HG02884 (cell line): ENCODE results near the gene CLPTM1L.
"Not testable (repeated sequence)": the region's sequence is repeated elsewhere in the genome, so short reads cannot be mapped to it uniquely, and the experiment has no call there.

Experiments used
- ATAC-seq: cut with Tn5 transposase; IDR thresholded peaks from one replicate; pipeline ENCODE4 v1.9.1; 2021; ENCODE audit warnings: mild to moderate bottlenecking, moderate library complexity; ENCODE audit not compliant: unreplicated experiment

Gene CLPTM1L

GRCh38 chr5:1293416-1294205 is 51.3 kb downstream of the CLPTM1L start:
- no peak for ATAC-seq

- ATAC-seq, result no peak
These were observed 52.0 kb downstream of the CLPTM1L start for GRCh38 chr5:1292846-1293415.

- no peak for ATAC-seq
These were observed 52.8 kb downstream of the CLPTM1L start for GRCh38 chr5:1292139-1292538.

GRCh38 chr5:1291611-1292080 is 53.3 kb downstream of the CLPTM1L start:
- no peak for ATAC-seq

GRCh38 chr5:1290956-1291355 is 53.9 kb downstream of the CLPTM1L start:
- ATAC-seq, result not testable (repeated sequence)

GRCh38 chr5:1289559-1289958 is 55.3 kb downstream of the CLPTM1L start:
- ATAC-seq, result not testable (repeated sequence)

GRCh38 chr5:1288439-1289335 is 56.2 kb downstream of the CLPTM1L start:
- no peak for ATAC-seq

GRCh38 chr5:1285883-1286291 is 59.0 kb downstream of the CLPTM1L start:
- no peak for ATAC-seq

- ATAC-seq, result no peak
These were observed 59.8 kb downstream of the CLPTM1L start for GRCh38 chr5:1285141-1285540.

- not testable (repeated sequence) for ATAC-seq
These were observed 60.4 kb downstream of the CLPTM1L start for GRCh38 chr5:1284336-1284970.

- not testable (repeated sequence) for ATAC-seq
These were observed 61.2 kb downstream of the CLPTM1L start for GRCh38 chr5:1283729-1284041.

GRCh38 chr5:1282993-1283728 is 61.7 kb downstream of the CLPTM1L start:
- ATAC-seq, result not testable (repeated sequence)

GRCh38 chr5:1282131-1282992 is 62.5 kb downstream of the CLPTM1L start:
- no peak for ATAC-seq

- ATAC-seq, result no peak
These were observed 63.6 kb downstream of the CLPTM1L start for GRCh38 chr5:1281038-1281882.

- no peak for ATAC-seq
These were observed 64.5 kb downstream of the CLPTM1L start for GRCh38 chr5:1280177-1281037.

- ATAC-seq, result no peak
These were observed 65.3 kb downstream of the CLPTM1L start for GRCh38 chr5:1279443-1280151.
